NCI-H1436 treated with DMSO at 0.1 percent for 48 hours (cell line): ENCODE results near the gene RHOT1.
"Not testable (repeated sequence)": the region's sequence is repeated elsewhere in the genome, so short reads cannot be mapped to it uniquely, and the experiment has no call there.

Source experiments
- DNase-seq: peaks from one replicate; lab custom pipeline; 2025; lab: John Stamatoyannopoulos, UW

RHOT1 gene

DNA sequence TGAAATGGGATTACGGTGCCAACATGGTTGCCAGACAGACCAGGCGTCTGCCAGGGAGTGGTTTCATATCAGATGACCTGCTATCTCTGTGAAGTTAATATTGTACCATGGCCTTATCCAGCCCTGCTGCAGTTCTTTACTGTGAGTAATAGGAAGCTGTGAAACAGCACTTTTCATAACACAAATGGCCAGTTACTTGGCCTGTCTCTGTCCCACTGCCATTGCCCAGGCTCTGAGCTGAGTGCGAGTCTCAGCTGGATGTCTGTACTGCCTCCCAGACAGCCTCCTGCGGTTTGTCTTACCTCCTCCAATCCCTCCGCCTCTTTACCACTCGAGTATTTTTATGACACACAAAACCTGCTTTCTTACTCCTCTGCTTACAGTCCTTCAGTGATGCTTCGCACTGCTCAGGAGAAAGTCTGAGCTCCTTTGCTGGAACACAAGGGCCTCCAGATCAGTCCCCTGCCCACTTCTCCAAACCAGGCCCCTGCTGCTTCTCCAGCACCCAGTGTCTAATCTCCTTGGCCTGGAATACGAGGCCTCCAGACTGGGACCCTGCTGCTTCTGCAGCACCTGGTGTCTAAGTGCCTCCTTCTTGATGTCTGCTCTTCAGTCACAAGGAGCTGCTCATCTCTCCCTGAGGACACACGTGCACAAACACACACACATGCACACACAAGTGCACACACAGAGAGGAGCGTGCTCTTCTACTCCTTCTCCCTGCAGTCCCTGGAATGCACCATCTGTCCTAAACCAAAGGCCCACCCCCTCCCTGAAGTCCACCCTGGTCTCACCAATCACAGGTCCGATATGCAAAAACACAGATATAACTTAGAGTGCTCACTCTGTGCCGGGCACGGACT is 17.1 kb upstream of the RHOT1 start:
- DNase-seq: no peak

GRCh38 chr17:32125848-32126153 is 16.5 kb upstream of the RHOT1 start:
- DNase-seq: no peak

DNA sequence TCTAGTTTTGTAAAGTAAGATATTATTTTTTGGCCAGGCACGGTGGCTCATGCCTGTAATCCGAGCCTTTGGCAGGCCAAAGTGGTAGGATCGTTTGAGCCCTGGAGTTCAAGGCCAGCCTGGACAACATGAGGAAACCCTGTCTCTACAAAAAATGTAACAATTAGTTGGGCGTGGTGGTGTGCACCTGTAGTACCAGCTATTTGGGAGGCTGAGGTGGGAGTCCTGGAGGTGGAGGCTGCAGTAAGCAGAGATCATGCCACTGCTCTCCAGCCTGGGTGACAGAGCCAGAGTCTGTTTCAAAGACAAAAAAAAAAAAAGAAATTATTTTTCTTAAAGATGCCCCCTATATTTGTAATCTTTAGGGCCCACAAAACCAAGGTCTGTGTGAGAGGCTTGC is 16.0 kb upstream of the RHOT1 start:
- DNase-seq: no peak

GRCh38 chr17:32126746-32127145 is 15.6 kb upstream of the RHOT1 start:
- no peak for DNase-seq

- peak; percentile 39 for DNase-seq
These were observed 15.0 kb upstream of the RHOT1 start for GRCh38 chr17:32127158-32127897.

- DNase-seq: not testable (repeated sequence)
These were observed 13.8 kb upstream of the RHOT1 start for GRCh38 chr17:32128470-32128869.

DNA sequence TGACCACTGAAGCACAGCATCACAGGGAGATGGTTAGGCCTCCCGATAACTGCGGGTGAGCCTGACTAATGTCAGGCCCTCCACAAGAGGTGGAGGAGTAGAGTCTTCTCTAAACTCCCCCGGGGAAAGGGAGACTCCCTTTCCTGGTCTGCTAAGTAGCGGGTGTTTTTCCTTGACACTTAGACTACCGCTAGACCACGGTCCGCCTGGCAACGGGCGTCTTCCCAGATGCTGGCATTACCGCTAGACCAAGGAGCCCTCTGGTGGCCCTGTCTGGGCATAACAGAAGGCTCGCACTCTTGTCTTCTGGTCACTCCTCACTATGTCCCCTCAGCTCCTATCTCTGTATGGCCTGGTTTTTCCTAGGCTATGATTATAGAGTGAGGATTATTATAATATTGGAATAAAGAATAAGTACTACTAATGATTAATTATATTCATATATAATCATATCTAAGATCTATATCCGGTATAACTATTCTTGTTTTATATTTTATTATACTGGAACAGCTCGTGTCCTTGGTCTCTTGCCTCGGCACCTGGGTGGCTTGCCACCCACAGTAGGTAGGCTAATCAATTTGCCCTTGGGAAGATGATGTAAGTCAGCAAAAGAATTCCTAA is 6.7 kb upstream of the RHOT1 start:
- DNase-seq: not testable (repeated sequence)

DNA sequence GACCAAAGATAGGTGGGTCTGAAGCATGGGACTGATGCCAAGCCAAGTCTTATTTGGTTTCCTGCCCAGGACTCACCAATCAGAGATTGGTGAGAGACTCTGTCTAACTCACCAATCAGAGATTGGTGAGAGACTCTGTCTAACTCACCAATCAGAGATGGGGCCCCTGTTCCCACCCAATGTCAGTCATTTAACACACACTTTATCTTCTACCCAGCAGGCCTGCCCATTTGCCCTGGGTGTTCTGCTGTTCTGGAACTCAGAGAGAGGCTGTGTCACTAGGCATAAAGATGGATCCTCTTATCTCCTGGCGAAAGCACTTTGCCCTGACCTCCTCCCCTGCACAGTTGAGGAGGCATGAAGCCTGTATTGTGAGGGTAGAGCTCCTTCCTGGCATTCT is 5.4 kb upstream of the RHOT1 start:
- no peak for DNase-seq

DNA sequence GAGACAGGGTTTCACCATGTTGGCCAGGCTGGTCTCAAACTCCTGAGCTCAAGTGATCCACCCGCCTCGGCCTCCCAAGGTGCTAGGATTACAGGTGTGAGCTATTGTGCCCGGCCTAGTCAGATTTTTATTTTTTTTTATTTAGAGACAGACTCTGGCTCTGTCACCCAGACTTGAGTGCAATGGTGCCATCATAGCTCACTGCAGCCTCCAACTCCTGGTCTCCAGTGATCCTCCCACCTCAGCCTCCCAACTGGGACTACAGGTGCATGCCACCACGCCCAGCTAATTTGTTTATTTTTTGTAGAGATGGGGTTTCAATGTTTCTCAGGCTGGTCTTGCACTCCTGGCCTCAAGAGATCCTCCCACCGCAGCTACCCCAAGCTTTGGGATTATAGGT is 2.8 kb upstream of the RHOT1 start:
- DNase-seq: not testable (repeated sequence)

DNA sequence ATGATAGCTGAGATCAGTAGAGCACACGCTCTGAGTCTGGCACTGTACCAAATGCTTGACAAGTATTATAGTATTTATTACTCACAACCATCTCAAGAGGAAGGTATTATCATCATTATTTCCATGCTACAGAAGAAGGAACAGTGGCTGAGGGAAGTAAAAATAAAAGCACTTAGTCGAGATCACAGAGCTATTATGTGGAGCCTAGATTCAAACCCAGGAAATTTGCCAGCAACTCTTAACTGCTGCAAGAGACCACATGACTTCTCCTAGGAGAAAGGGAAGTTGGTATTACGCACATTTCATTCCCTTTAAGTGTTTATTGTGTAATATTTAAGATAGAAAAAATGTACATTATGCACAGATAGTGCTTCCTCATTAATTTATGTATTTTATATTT is 1.0 kb upstream of the RHOT1 start:
- peak; percentile 83 for DNase-seq

GRCh38 chr17:32141679-32142037 is 644 bp upstream of the RHOT1 start:
- DNase-seq: no peak

DNA sequence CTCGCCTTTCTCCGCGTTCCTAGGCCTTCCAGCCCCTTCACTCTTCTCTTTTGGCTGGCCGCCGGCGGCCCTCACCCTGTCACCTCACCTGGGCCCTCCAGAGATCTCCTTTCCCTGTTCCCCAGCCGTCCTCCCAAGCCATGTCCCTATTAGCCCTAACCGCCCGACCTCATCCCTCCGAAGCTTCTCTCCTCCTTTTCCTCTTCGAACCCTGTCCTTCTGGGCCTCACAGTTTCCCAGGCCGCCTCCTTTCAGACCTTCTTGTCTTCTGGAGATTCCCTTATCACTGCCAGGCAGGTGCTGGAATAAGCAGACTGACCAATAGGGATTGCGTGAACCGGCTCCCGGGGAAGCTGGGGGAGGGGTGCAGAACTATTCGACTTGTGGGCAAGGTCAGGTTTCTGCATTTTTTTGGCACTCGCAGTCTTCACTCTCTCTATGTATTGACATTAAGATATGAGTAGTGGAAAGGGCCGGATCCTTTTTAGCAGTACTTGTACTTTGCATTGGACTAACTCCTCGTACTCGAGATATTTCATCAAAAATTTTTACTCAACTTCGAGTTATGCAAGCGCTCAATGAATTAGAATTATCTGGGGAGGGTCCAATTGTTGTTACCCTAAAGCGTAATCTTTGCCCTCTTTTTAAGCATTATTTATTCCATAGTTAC is 690 bp downstream of the RHOT1 start:
- DNase-seq: no peak

DNA sequence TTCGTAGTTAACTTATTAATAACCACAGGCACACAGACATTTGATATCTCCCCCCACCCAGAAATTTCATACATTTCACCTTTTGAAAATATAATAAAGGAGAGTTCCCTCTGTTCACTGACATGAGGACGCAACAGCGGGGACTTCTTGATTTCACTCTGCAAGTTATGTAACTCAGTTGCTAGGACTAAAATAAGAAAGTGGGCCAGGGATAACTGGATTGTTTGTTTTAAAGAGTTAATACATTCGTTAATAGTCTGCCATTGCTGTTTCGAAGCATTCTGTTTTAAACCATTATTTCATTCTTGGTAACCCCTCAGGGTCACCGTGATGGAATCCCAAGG is 1.2 kb downstream of the RHOT1 start:
- no peak for DNase-seq

DNA sequence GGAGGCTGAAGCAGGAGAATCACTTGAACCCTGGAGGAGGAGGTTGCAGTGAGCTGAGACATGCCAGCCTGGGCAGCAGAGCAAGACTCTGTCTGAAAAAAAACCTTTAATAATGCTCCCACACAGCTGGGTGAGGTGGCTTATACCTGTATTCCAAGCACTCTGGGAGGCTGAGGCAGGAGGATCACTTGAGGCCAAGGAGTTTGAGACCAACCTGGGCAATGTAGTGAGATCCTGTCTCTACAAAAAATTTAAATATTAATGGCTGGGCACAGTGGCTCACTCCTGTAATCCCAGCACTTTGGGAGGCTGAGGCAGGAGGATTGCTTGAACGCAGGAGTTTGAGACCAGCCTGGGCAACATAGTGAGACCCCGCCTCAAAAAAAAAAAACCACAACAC is 2.1 kb downstream of the RHOT1 start:
- DNase-seq: not testable (repeated sequence)

GRCh38 chr17:32148351-32148750 is 6.0 kb downstream of the RHOT1 start:
- DNase-seq: no peak

GRCh38 chr17:32150358-32150757 is 8.1 kb downstream of the RHOT1 start:
- no peak for DNase-seq

GRCh38 chr17:32152130-32152529 is 9.8 kb downstream of the RHOT1 start:
- DNase-seq: no peak

GRCh38 chr17:32155896-32156295 is 13.6 kb downstream of the RHOT1 start:
- no peak for DNase-seq

DNA sequence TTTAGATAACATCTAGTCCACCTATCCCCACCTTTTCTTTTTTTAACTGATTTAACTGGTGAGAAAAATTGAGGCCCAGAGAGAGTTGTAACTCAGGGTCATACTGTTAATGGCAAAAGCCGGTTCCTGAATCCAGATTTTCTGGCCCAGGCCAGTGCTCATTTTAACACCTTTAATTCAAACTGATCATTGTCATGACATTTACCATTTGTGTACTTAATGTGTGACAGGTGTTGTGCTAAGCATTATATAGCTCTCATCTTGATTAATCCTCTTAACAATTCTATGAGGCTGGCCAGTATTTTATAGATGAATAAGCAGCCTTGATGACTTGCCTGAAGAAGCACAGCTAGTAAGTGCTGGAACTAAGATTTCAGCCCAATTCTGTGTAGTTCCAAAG is 14.4 kb downstream of the RHOT1 start:
- no peak for DNase-seq

- no peak for DNase-seq
These were observed 14.9 kb downstream of the RHOT1 start for GRCh38 chr17:32157225-32157624.

DNA sequence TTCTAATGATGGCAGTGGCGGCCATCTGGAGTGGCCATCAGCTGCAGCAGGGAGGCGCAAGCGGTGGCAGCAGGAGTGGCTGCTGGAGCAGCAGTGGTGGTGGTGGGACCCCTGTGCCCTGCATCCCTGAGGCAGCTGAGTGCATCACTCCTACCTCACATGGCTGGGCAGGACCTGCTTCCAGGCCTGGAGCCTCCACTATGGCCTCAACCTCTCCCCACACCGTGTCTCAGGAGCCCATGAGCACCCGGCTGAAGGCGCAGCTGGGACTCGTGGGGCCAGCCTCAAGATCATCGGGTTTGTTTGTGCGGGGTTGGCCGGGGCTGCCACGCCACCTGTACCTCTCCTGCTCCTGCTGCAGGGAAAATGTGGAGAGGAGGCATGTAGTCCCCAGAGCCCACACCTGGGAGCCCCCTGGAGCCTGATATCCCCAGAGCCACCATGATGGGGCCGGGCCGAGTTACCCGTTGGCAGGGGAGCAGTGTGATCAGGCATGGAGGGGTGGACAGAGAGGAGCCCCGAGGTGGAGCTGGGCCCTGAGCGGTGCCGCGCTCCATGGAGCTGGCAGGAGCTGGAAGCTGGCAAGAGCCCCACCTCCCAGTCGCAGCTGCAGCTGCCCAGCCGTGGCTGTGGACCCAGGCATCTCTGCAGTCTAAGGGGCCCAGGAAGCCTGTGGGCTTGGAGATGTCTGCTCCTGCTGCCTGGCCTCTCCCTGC is 16.7 kb downstream of the RHOT1 start:
- no peak for DNase-seq
